Right lobe of liver (tissue), 6 donors: ENCODE results near the gene MAP4K4. TPM values are rescaled to one million over a fixed set of nuclear protein-coding genes. Genes with fewer than 3 reads are reported as not detected.

Experiments used
- ATAC-seq, 4 donors: fragments of 200-7000 bp; cut with Tn5 transposase; one replicate each; pipeline ENCODE4 v1.9.1; 2020; ENCODE audit warnings: mild to moderate bottlenecking in 4 of 4, moderate library complexity in 4 of 4
- DNase-seq, 3 donors: peaks; one replicate each; pipeline ENCODE4 v3.0.0-alpha.2; 2020
- H3K27ac ChIP-seq, 3 donors: fragments of 200-600 bp; one replicate each; pipeline ENCODE4 v1.8.0; 2022
- H3K27me3 ChIP-seq, 2 donors: fragments of 200-600 bp; one replicate each; pipeline ENCODE4 v1.8.0; 2022
- H3K36me3 ChIP-seq, 4 donors: fragments of 200-600 bp; sonication (generic) in 1 of 4; one replicate each; pipeline versions ENCODE4 v1.5.1 to v1.8.0; 2017 to 2022; ENCODE audit warnings: control low read depth in 1 of 4
- H3K4me1 ChIP-seq, 4 donors: fragments of 200-600 bp; sonication (generic) in 1 of 4; one replicate each; pipeline versions ENCODE4 v1.5.1 to v1.8.0; 2017 to 2022; ENCODE audit warnings: control low read depth in 1 of 4
- H3K4me3 ChIP-seq, 3 donors: fragments of 200-600 bp; one replicate each; pipeline ENCODE4 v1.8.0; 2022
- H3K9me3 ChIP-seq, 4 donors: fragments of 200-600 bp; sonication (generic) in 1 of 4; one replicate each; pipeline versions ENCODE4 v1.5.1 to v1.8.0; 2017 to 2022; ENCODE audit warnings: control low read depth in 1 of 4
- CTCF ChIP-seq, 4 donors: fragments of 200-600 bp in 3 of 4; fragments of 450-650 bp in 1 of 4; IDR thresholded peaks; one replicate each; pipeline versions ENCODE4 v1.5.1 to v1.8.0; 2016 to 2022; ENCODE audit warnings: antibody characterized with exemption in 4 of 4, mild to moderate bottlenecking in 2 of 4
- POLR2A ChIP-seq: fragments of 450-650 bp; IDR thresholded peaks from one replicate; pipeline ENCODE4 v1.6.1; 2017; ENCODE audit warnings: antibody characterized with exemption, mild to moderate bottlenecking
- WGBS: methylation state at CpG from one replicate; pipeline ENCODE4 v1.1.6; 2018; ENCODE audit warnings: low coverage, low lambda C conversion rate; ENCODE audit not compliant: insufficient coverage; ENCODE audit errors: missing lambda C conversion rate; 5-methylcytosine and 5-hydroxymethylcytosine counted together
- intact Hi-C, 2 donors: fragments of 100-400 bp; cut with DNase I; formaldehyde crosslinking; loops; one replicate each; pipeline versions ENCODE4 v1.11.2 to v1.14.1; 2022
- total RNA-seq, 6 experiments: library from RNA; depleted of rRNA in 2 of 6; stranded (reverse); fragments of >200 nt in 2 of 6; fragmentation: NEBNext Ultra II Directional in 3 of 6; extraction: Animal tissue kit (Norgen Biotek cat#: 25700) in 3 of 6; gene quantifications; one replicate each; pipeline versions ENCODE4 v1.1.0 to v1.2.4, GENCODE V29; 2016 to 2023
- donor health status: DM: no; HTN: yes; CAD: no.
- donor health status: DM: no; HTN: no; CAD: no.
- donor health status: DM: no; HTN: no; CAD: no.
- donor health status: DM: no; HTN: yes; CAD: no.
- donor health status: DM: no; HTN: yes; CAD: no.

The MAP4K4 gene
- total RNA-seq, 6 experiments from 2014 or later, result 29.8 to 36.5 (median 31.1) TPM

- no peaks in the 10 kb centered on the region for H3K9me3 ChIP-seq
- H3K4me3 ChIP-seq, result peak overlapping the region in 2 of 3 donors; percentile 17 to 18
- peaks cover 0 to 42% (median 19%) of the 10 kb centered on the region in 4 donors for H3K4me1 ChIP-seq
- DNase-seq, result peak in 1 of 3 donors; percentile 63
- TF ChIP-seq POLR2A (no peak), CTCF (IDR thresholded peaks at IDR 0.05) (no peak)
- intact Hi-C loops, result loop anchor here in 1 of 2 donors (10.0 kb wide), 1 partner anchor 301 kb away; no protein-coding TSS in a partner anchor
- WGBS, result 31% methylated on average over 9 of the region's 14 CpGs
- no peaks in the 10 kb centered on the region for H3K27me3 ChIP-seq
- peak overlapping the region in 2 of 3 donors; percentile 31 to 47 for H3K27ac ChIP-seq
- no peaks in the 10 kb centered on the region for H3K36me3 ChIP-seq
- ATAC-seq, result peak; percentile 78 to 84 (median 81)
These were observed 118.4 kb downstream of the MAP4K4 start for GRCh38 chr2:101815739-101816391.

- intact Hi-C loops, result loop anchor here in 1 of 2 donors (10.0 kb wide), 1 partner anchor 302 kb away; no protein-coding TSS in a partner anchor
- TF ChIP-seq POLR2A (no peak), CTCF (IDR thresholded peaks at IDR 0.05) (no peak)
- H3K27ac ChIP-seq, result peak overlapping the region in 1 of 3 donors; percentile 47
- H3K4me1 ChIP-seq, result peaks cover 0 to 47% (median 19%) of the 10 kb centered on the region in 4 donors
- ATAC-seq, result peak; percentile 48 to 64 (median 60)
- DNase-seq, result no peak
- H3K36me3 ChIP-seq, result no peaks in the 10 kb centered on the region
- no peaks in the 10 kb centered on the region for H3K9me3 ChIP-seq
- H3K27me3 ChIP-seq, result no peaks in the 10 kb centered on the region
- H3K4me3 ChIP-seq, result no peak overlapping the region
- WGBS, result 38% methylated on average over 3 of the region's 4 CpGs
These were observed 119.1 kb downstream of the MAP4K4 start for GRCh38 chr2:101816598-101816997.

- no peak for TF ChIP-seq POLR2A
- no peak for TF ChIP-seq CTCF (IDR thresholded peaks at IDR 0.05)
- no peaks in the 10 kb centered on the region for H3K9me3 ChIP-seq
- H3K27me3 ChIP-seq, result no peaks in the 10 kb centered on the region
- intact Hi-C loops, result loop anchor here in 1 of 2 donors (10.0 kb wide), 1 partner anchor 303 kb away; no protein-coding TSS in a partner anchor
- 98% methylated on average over 6 of the region's 6 CpGs for WGBS
- ATAC-seq (no peak), DNase-seq (no peak)
- peaks cover 0 to 47% (median 19%) of the 10 kb centered on the region in 4 donors for H3K4me1 ChIP-seq
- no peak overlapping the region for H3K4me3 ChIP-seq
- no peak overlapping the region for H3K27ac ChIP-seq
- no peaks in the 10 kb centered on the region for H3K36me3 ChIP-seq
These were observed 120.0 kb downstream of the MAP4K4 start for GRCh38 chr2:101817481-101817880.

GRCh38 chr2:101818531-101819451 is 121.3 kb downstream of the MAP4K4 start:
- Histone ChIP-seq H3K4me3 (no peak overlapping the region), H3K27ac (peak overlapping the region in 1 of 3 donors; percentile 35), H3K9me3 (no peaks in the 10 kb centered on the region), H3K4me1 (peaks cover 0 to 47% (median 19%) of the 10 kb centered on the region in 4 donors), H3K36me3 (no peaks in the 10 kb centered on the region), H3K27me3 (no peaks in the 10 kb centered on the region)
- DNase-seq (no peak), ATAC-seq (peak in 3 of 4 donors; percentile 8 to 17 (median 14))
- WGBS, result 60% methylated on average over 1 of the region's 1 CpG
- intact Hi-C loops, result loop anchor here in 1 of 2 donors (10.0 kb wide), 1 partner anchor 304 kb away; no protein-coding TSS in a partner anchor
- TF ChIP-seq POLR2A (no peak), CTCF (IDR thresholded peaks at IDR 0.05) (no peak)
